Neural progenitor cell (in vitro differentiated cells): ENCODE measurements around the gene IQGAP2.

Source experiments
- EZH2 ChIP-seq: fragments of 200-600 bp; sonication (generic); IDR thresholded peaks from 2 replicates; pipeline ENCODE4 v1.6.1; 2017; ENCODE audit warnings: antibody characterized with exemption, mild to moderate bottlenecking, moderate library complexity
- EZH2phosphoT487 ChIP-seq: fragments of 200-600 bp; sonication (generic); IDR thresholded peaks from 2 replicates; pipeline ENCODE4 v1.6.1; 2017; ENCODE audit warnings: antibody characterized with exemption
- TF ChIP-seq, protein P1 (sequence below): fragments of 200-600 bp; sonication (generic); IDR thresholded peaks from 2 replicates; pipeline ENCODE4 v1.5.1; 2017; ENCODE audit warnings: antibody characterized with exemption, mild to moderate bottlenecking

DNA sequence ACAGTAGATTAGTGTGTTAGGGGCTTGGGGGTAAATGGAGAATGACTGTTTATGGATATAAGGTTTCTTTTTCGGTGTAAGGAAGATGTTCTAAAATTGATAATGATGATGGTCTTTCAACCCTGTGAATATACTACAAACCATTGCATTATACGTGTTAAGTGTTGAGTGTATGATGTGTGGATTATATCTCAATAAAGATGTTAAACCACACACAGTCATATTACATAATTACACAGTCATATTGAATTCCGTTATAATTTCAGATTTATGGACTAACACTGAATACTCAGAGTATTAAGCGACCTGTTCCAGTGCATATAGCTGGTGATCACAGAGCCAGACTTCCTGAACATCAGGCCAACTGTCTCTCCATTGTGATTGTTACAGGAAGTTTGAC, 152.0 kb downstream of the IQGAP2 start:
- TF ChIP-seq, protein P1, sequence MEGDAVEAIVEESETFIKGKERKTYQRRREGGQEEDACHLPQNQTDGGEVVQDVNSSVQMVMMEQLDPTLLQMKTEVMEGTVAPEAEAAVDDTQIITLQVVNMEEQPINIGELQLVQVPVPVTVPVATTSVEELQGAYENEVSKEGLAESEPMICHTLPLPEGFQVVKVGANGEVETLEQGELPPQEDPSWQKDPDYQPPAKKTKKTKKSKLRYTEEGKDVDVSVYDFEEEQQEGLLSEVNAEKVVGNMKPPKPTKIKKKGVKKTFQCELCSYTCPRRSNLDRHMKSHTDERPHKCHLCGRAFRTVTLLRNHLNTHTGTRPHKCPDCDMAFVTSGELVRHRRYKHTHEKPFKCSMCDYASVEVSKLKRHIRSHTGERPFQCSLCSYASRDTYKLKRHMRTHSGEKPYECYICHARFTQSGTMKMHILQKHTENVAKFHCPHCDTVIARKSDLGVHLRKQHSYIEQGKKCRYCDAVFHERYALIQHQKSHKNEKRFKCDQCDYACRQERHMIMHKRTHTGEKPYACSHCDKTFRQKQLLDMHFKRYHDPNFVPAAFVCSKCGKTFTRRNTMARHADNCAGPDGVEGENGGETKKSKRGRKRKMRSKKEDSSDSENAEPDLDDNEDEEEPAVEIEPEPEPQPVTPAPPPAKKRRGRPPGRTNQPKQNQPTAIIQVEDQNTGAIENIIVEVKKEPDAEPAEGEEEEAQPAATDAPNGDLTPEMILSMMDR: no peak
- TF ChIP-seq EZH2 (no peak), EZH2phosphoT487 (no peak)
